ENCODE results near the gene KCNJ6. TPM values are rescaled to one million over a fixed set of nuclear protein-coding genes. Genes with fewer than 3 reads are reported as not detected.

KCNJ6 gene
- total and polyA plus RNA-seq, 4 donors, result 0.01 TPM; not detected in 3

GRCh38 chr21:37861561-37861960, 54.7 kb downstream of the KCNJ6 start:
- no peaks in the 10 kb centered on the region for H3K9me3 ChIP-seq (ENCODE audit: control insufficient read depth in 4 of 4, low read length in 3 of 4)
- no peak overlapping the region for H3K27ac ChIP-seq (ENCODE audit: low read depth in 1 of 2, low read length in 2 of 2)
- peaks cover 0 to 10% (median 4%) of the 10 kb centered on the region in 4 donors for H3K4me1 ChIP-seq (ENCODE audit: control insufficient read depth in 4 of 4, insufficient read depth in 4 of 4, low read length in 3 of 4)
- H3K4me3 ChIP-seq (ENCODE audit: low read depth in 1 of 3, low read length in 3 of 3), result no peak overlapping the region
- no peak for TF ChIP-seq NR2F2 (IDR thresholded peaks at IDR 0.05)
- TF ChIP-seq FOXA2 (IDR thresholded peaks at IDR 0.05), result no peak
- no peak for TF ChIP-seq JUND (IDR thresholded peaks at IDR 0.05)
- no peak for TF ChIP-seq HNF4A (conservative IDR thresholded peaks at IDR 0.05)
- no peak for TF ChIP-seq GABPA (IDR thresholded peaks at IDR 0.05 in 1 of 2, conservative IDR thresholded peaks at IDR 0.05 in 1 of 2)
- H3K27me3 ChIP-seq (ENCODE audit: control insufficient read depth in 4 of 4, insufficient read depth in 4 of 4, low read length in 3 of 4), result no peaks in the 10 kb centered on the region
- H3K36me3 ChIP-seq (ENCODE audit: control insufficient read depth in 4 of 4, insufficient read depth in 3 of 4, low read depth in 1 of 4, low read length in 3 of 4), result no peaks in the 10 kb centered on the region
- no peak overlapping the region for H3K9ac ChIP-seq (ENCODE audit: low read depth in 1 of 2, low read length in 2 of 2)
- 94% methylated on average over 2 of the region's 2 CpGs for WGBS
- DNase-seq (ENCODE audit: low spot score), result no peak

GRCh38 chr21:37860416-37860815, 55.8 kb downstream of the KCNJ6 start:
- Histone ChIP-seq H3K36me3 (ENCODE audit: control insufficient read depth in 4 of 4, insufficient read depth in 3 of 4, low read depth in 1 of 4, low read length in 3 of 4) (no peaks in the 10 kb centered on the region), H3K4me3 (ENCODE audit: low read depth in 1 of 3, low read length in 3 of 3) (no peak overlapping the region), H3K9ac (ENCODE audit: low read depth in 1 of 2, low read length in 2 of 2) (no peak overlapping the region), H3K4me1 (ENCODE audit: control insufficient read depth in 4 of 4, insufficient read depth in 4 of 4, low read length in 3 of 4) (peaks cover 0 to 10% (median 4%) of the 10 kb centered on the region in 4 donors), H3K27me3 (ENCODE audit: control insufficient read depth in 4 of 4, insufficient read depth in 4 of 4, low read length in 3 of 4) (no peaks in the 10 kb centered on the region), H3K27ac (ENCODE audit: low read depth in 1 of 2, low read length in 2 of 2) (no peak overlapping the region), H3K9me3 (ENCODE audit: control insufficient read depth in 4 of 4, low read length in 3 of 4) (no peaks in the 10 kb centered on the region)
- WGBS, result 89% methylated on average over 2 of the region's 2 CpGs
- TF ChIP-seq ATF3 (IDR thresholded peaks at IDR 0.05) (no peak), GABPA (IDR thresholded peaks at IDR 0.05 in 1 of 2, conservative IDR thresholded peaks at IDR 0.05 in 1 of 2) (no peak), FOXA2 (IDR thresholded peaks at IDR 0.05) (no peak), MAX (IDR thresholded peaks at IDR 0.05) (no peak), HNF4G (IDR thresholded peaks at IDR 0.05) (no peak), ZBTB33 (IDR thresholded peaks at IDR 0.05) (no peak), CTCF (IDR thresholded peaks at IDR 0.05; ENCODE audit: low read depth, low read length, missing input control) (no peak), RXRA (IDR thresholded peaks at IDR 0.05) (no peak), RAD21 (IDR thresholded peaks at IDR 0.05) (no peak), SP1 (IDR thresholded peaks at IDR 0.05) (no peak), TAF1 (conservative IDR thresholded peaks at IDR 0.05) (no peak)
- no peak for DNase-seq (ENCODE audit: low spot score)

All from liver (tissue), 9 donors.